Type B pancreatic cell (in vitro differentiated cells): Measurements from ENCODE around the gene CHD6. TPM values are rescaled to one million over a fixed set of nuclear protein-coding genes. Genes with fewer than 3 reads are reported as not detected.

Experiments
- DNase-seq: peaks from one replicate; pipeline ENCODE4 v3.0.0; 2021; ENCODE audit warnings: mixed read lengths; ENCODE audit not compliant: unreplicated experiment; ENCODE audit errors: extremely low spot score
- H3K27ac Mint-ChIP-seq: 2 replicates; pipeline ENCODE4 v1.8.0; 2021; ENCODE audit warnings: mild to moderate bottlenecking, mixed read lengths
- H3K27me3 Mint-ChIP-seq: 2 replicates; pipeline ENCODE4 v1.8.0; 2021; ENCODE audit warnings: mixed read lengths
- H3K36me3 Mint-ChIP-seq: 2 replicates; pipeline ENCODE4 v1.8.0; 2021; ENCODE audit warnings: mixed read lengths
- H3K4me1 Mint-ChIP-seq: one replicate; pipeline ENCODE4 v1.8.0; 2021; ENCODE audit warnings: mixed read lengths; ENCODE audit not compliant: unreplicated experiment
- H3K4me3 Mint-ChIP-seq: 2 replicates; pipeline ENCODE4 v1.8.0; 2021; ENCODE audit warnings: mild to moderate bottlenecking, mixed read lengths
- H3K9me3 Mint-ChIP-seq: 2 replicates; pipeline ENCODE4 v1.8.0; 2021; ENCODE audit warnings: mixed read lengths
- total RNA-seq: library from RNA; stranded (reverse); gene quantifications from 2 replicates; pipeline ENCODE4 v1.2.1, GENCODE V29; 2021; ENCODE audit warnings: low replicate concordance
- TF ChIP-seq, protein P1 (sequence below): fragments of 200-600 bp; sonication (generic); conservative IDR thresholded peaks from 2 replicates; pipeline ENCODE4 v1.5.0; 2021; ENCODE audit warnings: antibody characterized with exemption, mild to moderate bottlenecking

Gene CHD6
- total RNA-seq, 1 donor from 2014 or later: 72.6 TPM

GRCh38 chr20:41405436-41405835 is 212.7 kb downstream of the CHD6 start:
- Mint-ChIP-seq H3K4me3 (no peak overlapping the region), H3K27me3 (no peaks in the 10 kb centered on the region), H3K36me3 (peaks cover 31% of the 10 kb centered on the region), H3K9me3 (no peaks in the 10 kb centered on the region), H3K4me1 (no peaks in the 10 kb centered on the region), H3K27ac (no peak overlapping the region)
- no peak for DNase-seq
- TF ChIP-seq, protein P1, sequence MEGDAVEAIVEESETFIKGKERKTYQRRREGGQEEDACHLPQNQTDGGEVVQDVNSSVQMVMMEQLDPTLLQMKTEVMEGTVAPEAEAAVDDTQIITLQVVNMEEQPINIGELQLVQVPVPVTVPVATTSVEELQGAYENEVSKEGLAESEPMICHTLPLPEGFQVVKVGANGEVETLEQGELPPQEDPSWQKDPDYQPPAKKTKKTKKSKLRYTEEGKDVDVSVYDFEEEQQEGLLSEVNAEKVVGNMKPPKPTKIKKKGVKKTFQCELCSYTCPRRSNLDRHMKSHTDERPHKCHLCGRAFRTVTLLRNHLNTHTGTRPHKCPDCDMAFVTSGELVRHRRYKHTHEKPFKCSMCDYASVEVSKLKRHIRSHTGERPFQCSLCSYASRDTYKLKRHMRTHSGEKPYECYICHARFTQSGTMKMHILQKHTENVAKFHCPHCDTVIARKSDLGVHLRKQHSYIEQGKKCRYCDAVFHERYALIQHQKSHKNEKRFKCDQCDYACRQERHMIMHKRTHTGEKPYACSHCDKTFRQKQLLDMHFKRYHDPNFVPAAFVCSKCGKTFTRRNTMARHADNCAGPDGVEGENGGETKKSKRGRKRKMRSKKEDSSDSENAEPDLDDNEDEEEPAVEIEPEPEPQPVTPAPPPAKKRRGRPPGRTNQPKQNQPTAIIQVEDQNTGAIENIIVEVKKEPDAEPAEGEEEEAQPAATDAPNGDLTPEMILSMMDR: no peak

DNA sequence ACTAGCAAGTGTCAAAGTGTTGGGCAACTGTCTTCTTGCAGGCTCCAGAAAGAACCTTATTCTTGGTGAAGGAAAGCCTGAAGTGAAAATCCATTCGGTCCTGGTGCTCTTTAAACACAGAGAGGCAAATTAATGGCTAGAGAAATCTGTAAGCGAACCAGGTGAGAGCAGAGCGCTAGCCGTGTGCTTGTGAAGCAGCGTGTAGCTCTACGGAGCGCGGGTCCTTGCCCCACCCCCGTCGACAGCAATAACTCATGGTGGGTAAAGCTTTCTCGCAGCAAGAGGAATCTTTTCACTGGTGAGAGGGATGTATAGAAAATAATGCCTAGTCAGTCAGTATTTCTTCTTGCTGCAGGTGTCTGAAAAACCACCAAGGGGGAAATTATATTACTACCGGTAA is 214.6 kb downstream of the CHD6 start:
- Mint-ChIP-seq H3K9me3 (no peaks in the 10 kb centered on the region), H3K4me1 (no peaks in the 10 kb centered on the region), H3K27ac (no peak overlapping the region), H3K27me3 (no peaks in the 10 kb centered on the region), H3K36me3 (peaks cover 22% of the 10 kb centered on the region), H3K4me3 (no peak overlapping the region)
- TF ChIP-seq, protein P1: no peak
- no peak for DNase-seq

DNA sequence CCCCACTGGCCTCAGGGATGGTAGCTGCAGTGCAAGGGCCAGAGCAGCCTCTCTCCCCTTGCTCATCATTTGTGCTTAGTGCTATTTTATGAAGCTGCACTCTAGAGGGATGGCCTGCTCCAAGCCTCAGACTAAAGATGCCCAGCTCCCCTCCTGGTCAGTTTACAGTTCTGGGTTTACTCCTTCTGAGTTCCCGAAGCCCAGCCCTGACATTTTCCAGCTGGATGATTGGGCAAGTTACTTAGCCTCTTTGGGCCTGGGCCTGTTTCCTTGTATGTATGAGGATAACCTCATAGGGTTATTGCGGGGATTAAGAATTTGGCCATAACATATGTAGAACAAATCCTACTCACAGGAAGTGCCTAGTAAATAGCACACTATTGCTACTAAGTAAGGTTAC is 219.8 kb downstream of the CHD6 start:
- Mint-ChIP-seq H3K36me3 (peaks cover 6% of the 10 kb centered on the region), H3K9me3 (no peaks in the 10 kb centered on the region), H3K4me1 (peaks cover 10% of the 10 kb centered on the region), H3K4me3 (no peak overlapping the region), H3K27me3 (no peaks in the 10 kb centered on the region), H3K27ac (no peak overlapping the region)
- TF ChIP-seq, protein P1: no peak
- no peak for DNase-seq

DNA sequence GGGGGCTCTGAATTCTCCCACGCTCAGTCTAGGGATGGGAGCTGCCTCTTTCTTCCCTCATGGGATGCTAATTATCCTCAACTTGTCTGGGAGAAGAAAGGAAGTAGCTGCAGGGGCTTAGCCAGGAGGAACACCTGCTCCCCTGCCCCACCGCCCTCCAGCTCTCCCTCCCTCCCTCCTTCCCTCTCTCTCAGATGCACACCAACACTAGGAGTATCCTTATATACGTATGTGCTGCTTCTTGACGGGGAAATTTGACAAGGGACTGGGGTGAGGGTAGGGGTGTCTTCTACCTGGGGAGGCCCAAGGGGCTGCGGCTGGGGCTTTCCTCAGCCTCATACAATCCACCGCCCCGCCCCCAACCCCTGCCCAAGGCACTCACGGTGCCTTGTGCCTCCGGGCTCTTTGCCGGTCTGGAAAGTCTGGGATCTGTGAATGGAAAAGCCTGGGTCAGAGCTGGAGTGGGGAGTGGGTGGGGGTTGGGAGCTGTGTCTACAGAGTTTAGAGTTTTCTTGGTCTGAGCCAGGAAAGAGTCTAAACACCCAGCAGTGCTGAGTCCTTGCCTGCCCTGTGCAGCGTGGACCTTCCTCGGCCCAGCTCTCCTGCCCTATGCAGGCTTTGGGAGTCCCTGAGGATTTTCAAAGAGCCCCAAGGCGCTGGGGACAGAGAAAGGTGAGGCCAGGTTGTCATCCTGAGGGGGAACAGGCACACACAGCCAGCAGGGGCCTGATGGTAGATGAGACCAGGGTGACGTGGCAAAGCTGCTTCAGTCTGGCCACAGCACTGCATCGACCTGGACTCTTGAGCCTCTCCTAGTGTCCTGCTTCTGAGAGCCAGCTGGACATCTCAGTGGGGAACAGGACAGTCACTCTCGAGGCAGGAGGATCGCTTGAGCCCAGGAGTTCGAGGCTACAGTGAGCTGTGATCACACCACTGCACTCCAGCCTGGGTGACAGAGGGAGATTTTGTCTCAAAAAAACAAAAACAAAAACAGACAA is 222.2 kb downstream of the CHD6 start:
- H3K36me3 Mint-ChIP-seq: no peaks in the 10 kb centered on the region
- TF ChIP-seq, protein P1: no peak
- peaks cover 2% of the 10 kb centered on the region for H3K27me3 Mint-ChIP-seq
- H3K4me3 Mint-ChIP-seq: no peak overlapping the region
- H3K27ac Mint-ChIP-seq: peak overlapping the region; percentile 50
- peaks cover 22% of the 10 kb centered on the region for H3K4me1 Mint-ChIP-seq
- DNase-seq: no peak
- no peaks in the 10 kb centered on the region for H3K9me3 Mint-ChIP-seq

- Mint-ChIP-seq H3K4me3 (no peak overlapping the region), H3K27me3 (peaks cover 2% of the 10 kb centered on the region), H3K9me3 (no peaks in the 10 kb centered on the region), H3K27ac (no peak overlapping the region), H3K36me3 (no peaks in the 10 kb centered on the region), H3K4me1 (peaks cover 22% of the 10 kb centered on the region)
- TF ChIP-seq, protein P1: no peak
- no peak for DNase-seq
Measured at GRCh38 chr20:41394931-41395666, 223.1 kb downstream of the CHD6 start.
